ENCODE measurements around the gene PRDM11.

The PRDM11 gene

DNA sequence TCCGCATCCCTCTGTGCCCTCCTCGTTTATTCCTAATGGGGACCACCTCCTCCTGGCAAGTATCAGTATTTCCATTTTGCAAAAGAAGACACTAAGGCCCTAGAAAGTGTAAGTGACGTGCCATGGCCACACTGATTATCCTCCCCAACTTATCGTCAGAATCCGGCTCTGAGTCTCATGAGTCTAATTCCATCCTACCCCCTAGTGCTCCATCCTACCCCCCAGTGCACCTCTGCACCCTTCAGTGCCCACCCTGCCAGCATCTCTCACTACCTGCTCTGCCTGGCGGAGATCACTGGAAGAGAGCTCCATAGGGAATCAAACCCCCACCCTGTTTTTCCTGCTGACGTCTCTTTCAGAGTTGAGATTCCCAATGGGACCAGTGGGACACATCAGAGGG is 31.8 kb downstream of the PRDM11 start:
- no peak for DNase-seq

- peak; percentile 2 for DNase-seq
Measured at GRCh38 chr11:45178890-45179671, 32.6 kb downstream of the PRDM11 start.

GRCh38 chr11:45179686-45180178 is 33.3 kb downstream of the PRDM11 start:
- DNase-seq: no peak

DNA sequence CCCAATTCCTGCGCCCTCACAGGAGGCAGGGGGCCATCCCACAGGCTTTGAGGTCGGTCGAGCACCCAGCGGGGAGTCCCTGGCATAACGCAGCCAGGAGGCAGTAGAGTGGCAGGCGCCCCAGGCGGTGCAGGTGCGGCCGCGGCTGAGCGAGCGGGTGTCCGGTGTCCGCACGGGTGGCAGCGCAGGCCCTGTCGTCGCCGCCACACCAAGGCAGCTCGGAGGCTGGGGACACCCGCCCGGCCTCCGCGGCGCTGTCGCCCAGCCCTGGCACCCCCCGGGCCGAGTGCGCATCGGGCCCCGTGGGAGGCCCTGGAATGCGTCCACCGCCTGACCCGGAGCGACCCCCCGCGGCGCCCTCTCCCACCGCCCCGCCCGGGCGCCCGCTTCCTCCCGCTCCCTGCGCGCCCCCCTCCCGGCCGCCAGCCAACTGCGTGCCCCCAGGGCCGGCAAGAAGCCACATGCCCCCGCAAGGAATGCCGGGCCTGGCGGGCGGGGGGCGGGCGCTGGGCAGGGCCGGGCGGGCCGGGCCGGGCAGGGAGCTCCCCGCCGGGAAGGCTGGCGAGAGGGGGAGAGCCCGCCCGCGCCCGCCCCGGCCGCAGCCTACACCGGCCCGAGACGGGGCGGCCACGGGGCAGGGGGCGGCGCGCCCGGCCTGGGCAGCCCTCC is 33.9 kb downstream of the PRDM11 start:
- no peak for DNase-seq

GRCh38 chr11:45180848-45181192 is 34.4 kb downstream of the PRDM11 start:
- no peak for DNase-seq

- DNase-seq: no peak
Measured at GRCh38 chr11:45181193-45181888, 34.9 kb downstream of the PRDM11 start.

DNA sequence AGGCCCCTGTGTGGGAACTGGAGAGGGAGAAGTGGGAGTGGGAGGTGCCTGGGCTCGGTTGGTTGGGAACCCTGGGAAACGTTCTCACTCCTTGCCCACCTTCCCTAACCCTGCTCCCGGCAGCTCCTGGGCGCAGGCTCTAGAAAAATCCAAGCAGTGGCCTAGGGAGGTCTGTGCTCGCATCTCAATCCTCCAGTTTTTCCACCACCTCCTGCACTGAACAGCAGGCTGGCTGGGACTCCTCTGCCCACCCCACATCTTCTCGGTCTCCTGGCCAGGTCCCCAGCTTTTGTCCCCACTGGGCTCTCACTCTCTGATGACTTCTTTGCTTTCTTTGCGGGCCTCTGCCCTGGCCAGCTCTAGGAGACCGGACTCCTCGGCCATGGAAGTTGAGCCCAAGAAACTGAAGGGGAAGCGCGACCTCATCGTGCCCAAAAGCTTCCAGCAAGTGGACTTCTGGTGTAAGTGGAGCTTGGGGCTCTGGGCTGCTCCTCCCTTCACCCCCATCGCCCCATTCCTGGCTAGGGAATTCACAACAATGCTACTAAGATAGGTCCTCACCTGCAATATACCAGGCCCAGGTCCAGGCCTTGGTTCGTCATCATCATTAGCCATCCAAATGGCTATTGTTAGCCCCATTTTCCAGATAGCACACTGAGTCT is 35.6 kb downstream of the PRDM11 start:
- DNase-seq: no peak

GRCh38 chr11:45182902-45183301 is 36.5 kb downstream of the PRDM11 start:
- DNase-seq: no peak

DNA sequence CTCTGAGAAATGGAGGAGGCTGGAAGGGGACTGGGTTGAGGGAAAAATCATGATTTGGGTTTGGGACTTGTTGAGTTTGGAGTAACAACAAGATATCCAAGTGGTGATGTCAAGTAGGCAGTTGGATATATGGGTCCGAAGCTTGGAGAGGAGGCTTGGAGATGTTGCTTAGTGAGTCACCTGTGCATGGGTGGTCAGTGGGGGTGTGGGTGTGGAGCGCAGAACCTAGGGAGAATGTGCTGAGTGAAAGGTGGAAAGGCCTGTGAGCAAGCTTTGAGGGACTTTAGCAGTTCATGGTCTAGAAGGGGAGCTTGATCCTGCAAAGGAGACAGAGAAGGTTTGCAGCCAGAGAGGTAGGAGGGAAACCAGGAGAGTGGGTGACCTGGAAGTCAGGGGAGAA is 38.2 kb downstream of the PRDM11 start:
- no peak for DNase-seq

GRCh38 chr11:45185228-45185729 is 38.8 kb downstream of the PRDM11 start:
- DNase-seq: no peak

GRCh38 chr11:45187375-45187774 is 40.9 kb downstream of the PRDM11 start:
- no peak for DNase-seq

DNA sequence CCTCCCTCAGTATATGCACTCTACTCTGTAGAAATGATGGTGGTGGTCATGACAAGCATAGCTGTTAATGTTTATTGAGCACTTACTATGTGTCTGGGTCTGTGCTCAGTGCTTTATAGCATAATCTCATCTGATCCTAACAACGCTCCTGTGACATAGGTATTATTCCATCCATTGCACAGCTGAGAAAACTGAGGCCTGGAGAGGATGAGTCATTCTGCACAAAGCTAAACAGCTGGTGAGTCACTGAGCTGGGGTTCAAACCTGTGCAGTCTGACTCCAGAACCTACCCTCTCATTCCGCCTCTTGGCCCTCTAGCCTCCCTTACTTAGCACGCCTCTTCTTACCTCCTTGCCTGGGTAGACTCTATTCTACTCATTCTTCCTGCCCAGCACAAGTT is 41.7 kb downstream of the PRDM11 start:
- DNase-seq: no peak

DNA sequence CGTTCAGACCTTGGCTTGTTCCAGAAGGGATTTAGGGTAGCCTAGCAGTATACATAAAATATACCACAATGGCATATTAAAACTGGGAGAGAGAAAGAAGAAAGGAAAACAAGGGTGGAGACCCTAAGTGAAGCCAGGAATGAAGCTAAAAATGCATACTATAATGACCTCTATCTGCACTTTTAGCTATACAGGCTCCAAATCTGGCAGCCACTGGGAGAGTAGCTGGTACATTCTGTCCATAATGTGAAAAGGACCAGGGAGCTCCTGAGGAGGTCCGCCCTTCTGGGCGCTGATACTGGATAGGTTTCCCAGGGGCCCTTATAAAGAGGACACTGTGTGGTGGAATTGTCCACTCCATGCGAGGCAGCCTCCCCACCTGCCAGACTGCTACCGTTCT is 42.8 kb downstream of the PRDM11 start:
- DNase-seq: no peak

DNA sequence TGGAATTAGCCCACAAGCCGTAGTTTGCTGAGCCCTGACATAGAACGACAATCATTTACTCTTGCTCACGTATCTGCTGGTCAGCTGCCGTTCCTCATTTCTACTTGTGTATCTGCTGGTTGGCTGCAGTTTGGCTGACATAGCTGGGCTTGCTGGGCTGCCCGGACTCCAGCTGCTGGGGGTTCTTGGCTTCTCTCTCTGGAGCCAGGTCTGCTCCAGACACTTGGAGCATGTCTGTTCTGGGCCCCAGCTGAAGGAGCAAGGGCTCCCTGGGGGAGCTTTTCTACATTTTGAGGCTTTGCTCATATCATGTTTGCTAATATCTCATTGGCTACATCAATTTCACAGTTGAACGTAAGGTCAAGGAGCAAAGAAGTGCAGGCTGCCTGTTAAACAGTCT is 47.3 kb downstream of the PRDM11 start:
- no peak for DNase-seq

GRCh38 chr11:45204761-45205160 is 58.3 kb downstream of the PRDM11 start:
- DNase-seq: no peak

- DNase-seq: no peak
Measured at GRCh38 chr11:45205978-45206377, 59.5 kb downstream of the PRDM11 start.

DNA sequence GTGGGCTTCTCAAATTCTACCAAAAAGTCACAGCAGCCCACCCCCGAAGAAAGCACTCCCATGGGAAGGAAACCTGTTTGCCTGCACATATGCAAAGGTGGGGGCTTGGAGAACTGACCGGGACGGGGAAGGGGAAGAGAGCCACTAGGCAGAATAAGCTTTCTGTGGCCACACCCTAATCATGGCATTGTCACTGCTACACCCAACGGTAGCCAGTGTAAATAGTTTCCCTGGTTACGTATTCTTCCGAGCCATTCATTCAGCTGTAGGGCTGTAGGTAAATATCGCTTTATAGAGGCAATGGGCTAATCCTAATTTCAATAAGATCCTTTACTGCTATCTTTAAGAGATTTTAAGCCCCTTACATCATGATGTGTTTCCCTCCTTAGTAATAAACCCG is 61.7 kb downstream of the PRDM11 start:
- DNase-seq: peak; percentile 71

DNA sequence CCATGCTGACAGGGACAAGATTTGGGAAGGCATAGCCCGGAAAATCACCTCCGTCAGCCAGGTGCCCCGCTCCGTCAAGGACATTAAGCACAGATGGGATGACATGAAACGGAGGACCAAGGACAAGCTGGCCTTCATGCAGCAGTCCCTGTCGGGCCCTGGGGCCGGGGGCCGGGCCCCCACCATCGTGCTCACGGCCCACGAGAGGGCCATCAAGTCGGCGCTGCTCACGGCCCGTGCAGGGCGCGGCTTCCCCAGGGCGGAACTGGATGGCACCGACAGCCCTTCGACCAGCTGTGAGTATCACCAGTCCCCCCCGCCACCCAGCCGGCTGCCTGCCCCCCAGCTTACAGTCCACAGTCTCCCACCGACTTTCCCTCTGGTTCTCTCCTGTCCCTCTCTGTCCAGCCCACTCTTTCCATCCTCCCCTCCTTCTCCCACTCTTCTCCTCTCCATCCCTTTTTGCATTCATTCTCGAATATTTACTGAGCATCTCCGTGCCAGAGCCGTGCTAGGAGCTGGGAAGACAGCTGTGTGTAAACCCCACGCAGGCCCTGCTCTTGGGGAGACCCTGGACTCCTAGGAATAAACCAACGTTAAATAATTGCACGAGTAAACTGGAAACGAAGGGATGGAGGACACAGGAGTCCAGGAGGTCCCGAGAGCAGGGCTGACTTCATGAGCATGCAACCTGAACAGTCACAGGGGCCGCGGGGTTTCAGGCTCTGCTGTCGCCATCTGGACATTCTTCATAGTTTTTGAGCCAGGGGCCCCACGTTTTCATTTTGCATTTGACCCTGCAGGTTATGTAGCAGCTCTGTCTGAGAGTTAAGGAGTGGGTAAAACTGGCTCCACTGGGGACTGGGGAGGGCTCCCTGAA is 62.8 kb downstream of the PRDM11 start:
- no peak for DNase-seq

GRCh38 chr11:45209891-45210699 is 63.7 kb downstream of the PRDM11 start:
- DNase-seq: peak; percentile 46

GRCh38 chr11:45210846-45211245 is 64.4 kb downstream of the PRDM11 start:
- peak; percentile 41 for DNase-seq

GRCh38 chr11:45211732-45212131 is 65.3 kb downstream of the PRDM11 start:
- DNase-seq: no peak
